CD14-positive monocyte (primary cell): Measurements from ENCODE around the gene LPCAT3. TPM values are rescaled to one million over a fixed set of nuclear protein-coding genes. Genes with fewer than 3 reads are reported as not detected.

Source experiments
- DNase-seq, 3 donors: peaks; one replicate each; pipeline ENCODE4 v3.0.0-alpha.2; 2011 to 2022
- H2AFZ ChIP-seq: 2 replicates; pipeline ENCODE4 v1.6.0; 2012; ENCODE audit warnings: mild to moderate bottlenecking, low read depth, low read length, inconsistent platforms; ENCODE audit not compliant: insufficient read depth, poor library complexity, severe bottlenecking
- H3K27ac ChIP-seq, 2 donors: 1 replicate in 1 of 2; 2 replicates in 1 of 2; pipeline ENCODE4 v1.5.1; 2012 to 2013; ENCODE audit warnings: low read length in 2 of 2, control low read depth in 1 of 2, inconsistent platforms in 1 of 2, low read depth in 1 of 2, mild to moderate bottlenecking in 1 of 2
- H3K27me3 ChIP-seq, 2 donors: one replicate each; pipeline versions ENCODE4 v1.6.0 to v1.6.1; 2011 to 2013; ENCODE audit warnings: low read length in 2 of 2; ENCODE audit not compliant: control insufficient read depth in 2 of 2, insufficient read depth in 2 of 2
- H3K36me3 ChIP-seq, 2 donors: replicated peaks in 1 of 2; 1 replicate in 1 of 2; 2 replicates in 1 of 2; pipeline versions ENCODE4 v1.5.1 to v1.6.1; 2012 to 2013; ENCODE audit warnings: low read length in 2 of 2, control low read depth in 1 of 2, inconsistent platforms in 1 of 2, mild to moderate bottlenecking in 1 of 2; ENCODE audit not compliant: insufficient read depth in 2 of 2, control insufficient read depth in 1 of 2
- H3K4me1 ChIP-seq, 2 donors: 1 replicate in 1 of 2; 2 replicates in 1 of 2; pipeline versions ENCODE4 v1.5.1 to v1.6.1; 2012 to 2013; ENCODE audit warnings: low read length in 2 of 2, control low read depth in 1 of 2, inconsistent platforms in 1 of 2, mild to moderate bottlenecking in 1 of 2, moderate library complexity in 1 of 2; ENCODE audit not compliant: insufficient read depth in 2 of 2, control insufficient read depth in 1 of 2
- H3K4me2 ChIP-seq: replicated peaks from 2 replicates; pipeline ENCODE3; 2012; ENCODE audit warnings: low read length, moderate library complexity, mild to moderate bottlenecking; ENCODE audit not compliant: poor library complexity, severe bottlenecking; ENCODE audit errors: extremely low read depth
- H3K4me3 ChIP-seq, 3 experiments: fragments of 200-600 bp in 1 of 3; sonication (generic) in 1 of 3; replicated peaks in 1 of 3; 1 replicate in 2 of 3; 2 replicates in 1 of 3; pipeline ENCODE4 v1.5.1; 2011 to 2013; ENCODE audit warnings: low read length in 3 of 3, mild to moderate bottlenecking in 3 of 3, control low read depth in 2 of 3, low read depth in 2 of 3, inconsistent platforms in 1 of 3, moderate library complexity in 1 of 3
- H3K79me2 ChIP-seq: 2 replicates; pipeline ENCODE4 v1.6.0; 2012; ENCODE audit warnings: mild to moderate bottlenecking, control low read depth, inconsistent platforms, low read length, moderate library complexity; ENCODE audit not compliant: insufficient read depth
- H3K9ac ChIP-seq: 2 replicates; pipeline ENCODE4 v1.6.0; 2017; ENCODE audit warnings: low read length, mild to moderate bottlenecking; ENCODE audit not compliant: insufficient read depth, poor library complexity, severe bottlenecking
- H3K9me3 ChIP-seq, 2 donors: replicated peaks in 1 of 2; 1 replicate in 1 of 2; 2 replicates in 1 of 2; pipeline versions ENCODE4 v1.5.1 to v1.6.1; 2012 to 2013; ENCODE audit warnings: low read length in 2 of 2, control low read depth in 1 of 2; ENCODE audit not compliant: control insufficient read depth in 1 of 2, insufficient read depth in 1 of 2
- H4K20me1 ChIP-seq: 2 replicates; pipeline ENCODE4 v1.6.0; 2012; ENCODE audit warnings: mild to moderate bottlenecking, low read length, control low read depth, moderate library complexity; ENCODE audit not compliant: insufficient read depth
- H3K27ac Mint-ChIP-seq, 7 donors: one replicate each; pipeline ENCODE4 v1.8.0; 2020; ENCODE audit warnings: mild to moderate bottlenecking in 7 of 7, mixed read lengths in 7 of 7, moderate library complexity in 6 of 7, inconsistent platforms in 2 of 7
- H3K27me3 Mint-ChIP-seq, 3 donors: one replicate each; pipeline ENCODE4 v1.8.0; 2021 to 2022; ENCODE audit warnings: low read depth in 3 of 3, mild to moderate bottlenecking in 3 of 3, mixed read lengths in 3 of 3, moderate library complexity in 3 of 3, inconsistent platforms in 1 of 3
- H3K36me3 Mint-ChIP-seq, 2 donors: one replicate each; pipeline ENCODE4 v1.8.0; 2020; ENCODE audit warnings: mixed read lengths in 2 of 2, inconsistent platforms in 1 of 2, mild to moderate bottlenecking in 1 of 2
- H3K4me1 Mint-ChIP-seq: one replicate; pipeline ENCODE4 v1.8.0; 2020; ENCODE audit warnings: mild to moderate bottlenecking, mixed read lengths
- H3K4me3 Mint-ChIP-seq, 2 donors: one replicate each; pipeline ENCODE4 v1.8.0; 2020; ENCODE audit warnings: mild to moderate bottlenecking in 2 of 2, mixed read lengths in 2 of 2, moderate library complexity in 1 of 2
- H3K9me3 Mint-ChIP-seq, 7 donors: one replicate each; pipeline ENCODE4 v1.8.0; 2020 to 2022; ENCODE audit warnings: mixed read lengths in 7 of 7, mild to moderate bottlenecking in 6 of 7, moderate library complexity in 6 of 7, inconsistent platforms in 2 of 7
- whole genome bisulfite sequencing: methylation state at CpG from one replicate; pipeline ENCODE4 v1.1.5; 2013; ENCODE audit warnings: missing lambda C conversion rate; ENCODE audit not compliant: insufficient coverage; 5-methylcytosine and 5-hydroxymethylcytosine counted together
- intact Hi-C, 2 donors: fragments of 100-400 bp; cut with micrococcal nuclease; formaldehyde crosslinking; loops; one replicate each; pipeline versions ENCODE4 v1.15.0 to v1.15.1; 2023
- polyA plus RNA-seq, 3 donors: library from polyadenylated mRNA; depleted of rRNA in 1 of 3; unstranded in 2 of 3; stranded (reverse) in 1 of 3; fragments of 300-500 nt in 2 of 3; fragments of >200 nt in 1 of 3; fragmentation: Illumina TruSeq in 2 of 3; gene quantifications; 1 replicate in 2 of 3; 2 replicates in 1 of 3; pipeline ENCODE4 v1.2.3, GENCODE V29; 2012 to 2021
- TF ChIP-seq, protein P1 (sequence below): fragments of 200-600 bp; IDR thresholded peaks from one replicate; pipeline ENCODE4 v1.8.0; 2022; ENCODE audit warnings: antibody characterized with exemption, mild to moderate bottlenecking

LPCAT3 gene
- polyA plus RNA-seq, 3 donors = 50.9 to 62.7 (median 54.1) TPM

DNA sequence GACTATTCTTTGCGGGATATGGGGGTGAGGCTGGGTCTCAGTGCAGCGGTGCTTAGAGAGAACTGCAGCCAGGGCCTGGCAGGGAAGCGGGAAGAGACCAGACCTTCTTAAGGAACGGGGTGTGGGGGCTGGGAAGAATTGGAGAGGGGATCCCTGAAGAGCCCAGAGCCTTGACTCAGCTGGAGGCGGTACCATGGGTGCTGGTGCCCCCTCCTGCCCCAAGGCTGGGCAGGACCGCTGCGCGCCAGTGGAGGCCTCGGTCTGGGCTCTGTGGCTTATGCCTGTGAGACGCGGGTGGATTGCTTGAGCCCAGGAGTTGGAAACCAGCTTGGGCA is 76.0 kb downstream of the LPCAT3 start:
- Histone ChIP-seq H3K27ac (no peak overlapping the region), H3K79me2 (peaks cover 8% of the 10 kb centered on the region), H3K4me3 (no peak overlapping the region), H3K36me3 (no peaks in the 10 kb centered on the region), H3K9ac (no peak overlapping the region), H4K20me1 (no peaks in the 10 kb centered on the region), H2AFZ (no peak overlapping the region), H3K27me3 (no peaks in the 10 kb centered on the region), H3K9me3 (no peaks in the 10 kb centered on the region), H3K4me1 (peaks cover 48 to 57% of the 10 kb centered on the region in 2 donors), H3K4me2 (no peak overlapping the region)
- H3K36me3 Mint-ChIP-seq = peaks cover 1 to 3% of the 10 kb centered on the region in 2 donors
- intact Hi-C loops = loop anchor here in 1 of 2 donors (5.0 kb wide), 1 partner anchor 70 kb away; the partner anchor contains the start of gene SPSB2
- TF ChIP-seq, protein P1, sequence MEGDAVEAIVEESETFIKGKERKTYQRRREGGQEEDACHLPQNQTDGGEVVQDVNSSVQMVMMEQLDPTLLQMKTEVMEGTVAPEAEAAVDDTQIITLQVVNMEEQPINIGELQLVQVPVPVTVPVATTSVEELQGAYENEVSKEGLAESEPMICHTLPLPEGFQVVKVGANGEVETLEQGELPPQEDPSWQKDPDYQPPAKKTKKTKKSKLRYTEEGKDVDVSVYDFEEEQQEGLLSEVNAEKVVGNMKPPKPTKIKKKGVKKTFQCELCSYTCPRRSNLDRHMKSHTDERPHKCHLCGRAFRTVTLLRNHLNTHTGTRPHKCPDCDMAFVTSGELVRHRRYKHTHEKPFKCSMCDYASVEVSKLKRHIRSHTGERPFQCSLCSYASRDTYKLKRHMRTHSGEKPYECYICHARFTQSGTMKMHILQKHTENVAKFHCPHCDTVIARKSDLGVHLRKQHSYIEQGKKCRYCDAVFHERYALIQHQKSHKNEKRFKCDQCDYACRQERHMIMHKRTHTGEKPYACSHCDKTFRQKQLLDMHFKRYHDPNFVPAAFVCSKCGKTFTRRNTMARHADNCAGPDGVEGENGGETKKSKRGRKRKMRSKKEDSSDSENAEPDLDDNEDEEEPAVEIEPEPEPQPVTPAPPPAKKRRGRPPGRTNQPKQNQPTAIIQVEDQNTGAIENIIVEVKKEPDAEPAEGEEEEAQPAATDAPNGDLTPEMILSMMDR = no peak
- peaks cover 49% of the 10 kb centered on the region for H3K4me1 Mint-ChIP-seq
- H3K27me3 Mint-ChIP-seq = peaks cover 0 to 2% (median 0%) of the 10 kb centered on the region in 3 donors
- no peak for DNase-seq
- H3K9me3 Mint-ChIP-seq = peaks cover 0 to 2% (median 0%) of the 10 kb centered on the region in 7 donors
- H3K4me3 Mint-ChIP-seq = no peak overlapping the region
- peak overlapping the region in 1 of 7 donors; percentile 77 for H3K27ac Mint-ChIP-seq
- 84% methylated on average over 8 of the region's 11 CpGs for WGBS

DNA sequence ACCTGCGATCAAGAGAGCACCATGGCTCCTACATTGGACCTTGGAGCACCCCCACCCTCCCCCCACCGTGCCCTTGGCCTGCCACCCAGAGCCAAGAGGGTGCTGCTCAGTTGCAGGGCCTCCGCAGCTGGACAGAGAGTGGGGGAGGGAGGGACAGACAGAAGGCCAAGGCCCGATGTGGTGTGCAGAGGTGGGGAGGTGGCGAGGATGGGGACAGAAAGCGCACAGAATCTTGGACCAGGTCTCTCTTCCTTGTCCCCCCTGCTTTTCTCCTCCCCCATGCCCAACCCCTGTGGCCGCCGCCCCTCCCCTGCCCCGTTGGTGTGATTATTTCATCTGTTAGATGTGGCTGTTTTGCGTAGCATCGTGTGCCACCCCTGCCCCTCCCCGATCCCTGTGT is 76.5 kb downstream of the LPCAT3 start:
- H4K20me1 ChIP-seq = no peaks in the 10 kb centered on the region
- peaks cover 50 to 58% of the 10 kb centered on the region in 2 donors for H3K4me1 ChIP-seq
- H3K27me3 ChIP-seq = no peaks in the 10 kb centered on the region
- Mint-ChIP-seq H3K27me3 (peaks cover 0 to 2% (median 0%) of the 10 kb centered on the region in 3 donors), H3K4me3 (no peak overlapping the region), H3K4me1 (peaks cover 48% of the 10 kb centered on the region), H3K9me3 (peaks cover 0 to 2% (median 0%) of the 10 kb centered on the region in 7 donors), H3K36me3 (peaks cover 1 to 3% of the 10 kb centered on the region in 2 donors), H3K27ac (no peak overlapping the region)
- H3K4me3 ChIP-seq = no peak overlapping the region
- no peak overlapping the region for H3K9ac ChIP-seq
- H3K27ac ChIP-seq = no peak overlapping the region
- intact Hi-C loops = loop anchor here in 1 of 2 donors (5.0 kb wide), 1 partner anchor 69 kb away; the partner anchor contains the start of gene SPSB2
- WGBS = no CpG with 5 or more reads among the region's 12 CpGs
- no peaks in the 10 kb centered on the region for H3K9me3 ChIP-seq
- TF ChIP-seq, protein P1 = no peak
- no peak overlapping the region for H2AFZ ChIP-seq
- peaks cover 12% of the 10 kb centered on the region for H3K79me2 ChIP-seq
- H3K4me2 ChIP-seq = no peak overlapping the region
- DNase-seq = no peak
- no peaks in the 10 kb centered on the region for H3K36me3 ChIP-seq
